ENCODE results near the gene SMDT1.

SMDT1 gene

GRCh38 chr22:42079319-42080251, at the start of gene SMDT1:
Gene SMDT1, plus strand, starts transcription at chr22:42079700. Its CDS starts 69 bp downstream, at chr22:42079769.
- Mint-ChIP-seq H3K27ac (peak within 1 kb of the TSS; percentile 97), H3K27me3 (no peaks in the 10 kb centered on the region), H3K9me3 (ENCODE audit: low read depth) (no peaks in the 10 kb centered on the region), H3K4me1 (ENCODE audit: low read depth) (peaks cover 45% of the 10 kb centered on the region), H3K4me3 (peak within 1 kb of the TSS; percentile 99), H3K36me3 (peaks cover 11% of the 10 kb centered on the region)

GRCh38 chr22:42033263-42034181, 46.0 kb upstream of the SMDT1 start:
- Mint-ChIP-seq H3K4me1 (ENCODE audit: low read depth) (peaks cover 3% of the 10 kb centered on the region), H3K36me3 (peaks cover 10% of the 10 kb centered on the region), H3K27ac (no peak overlapping the region), H3K9me3 (ENCODE audit: low read depth) (no peaks in the 10 kb centered on the region), H3K4me3 (no peak overlapping the region), H3K27me3 (no peaks in the 10 kb centered on the region)

GRCh38 chr22:42035256-42035655, 44.2 kb upstream of the SMDT1 start:
- peaks cover 12% of the 10 kb centered on the region for H3K36me3 Mint-ChIP-seq

GRCh38 chr22:42039271-42039670, 40.2 kb upstream of the SMDT1 start:
- Mint-ChIP-seq H3K9me3 (ENCODE audit: low read depth) (peaks cover 12% of the 10 kb centered on the region), H3K36me3 (peaks cover 19% of the 10 kb centered on the region), H3K27ac (no peak overlapping the region), H3K4me1 (ENCODE audit: low read depth) (no peaks in the 10 kb centered on the region), H3K4me3 (no peak overlapping the region), H3K27me3 (no peaks in the 10 kb centered on the region)

More at GRCh38 chr22:42035256-42035655, 44.2 kb upstream of the SMDT1 start:
- no peaks in the 10 kb centered on the region for H3K27me3 Mint-ChIP-seq
- H3K27ac Mint-ChIP-seq: no peak overlapping the region
- no peaks in the 10 kb centered on the region for H3K9me3 Mint-ChIP-seq (ENCODE audit: low read depth)
- H3K4me1 Mint-ChIP-seq (ENCODE audit: low read depth): peaks cover 3% of the 10 kb centered on the region
- H3K4me3 Mint-ChIP-seq: no peak overlapping the region

GRCh38 chr22:42041784-42042183, 37.7 kb upstream of the SMDT1 start:
- Mint-ChIP-seq H3K4me3 (no peak overlapping the region), H3K27ac (no peak overlapping the region), H3K27me3 (no peaks in the 10 kb centered on the region), H3K4me1 (ENCODE audit: low read depth) (no peaks in the 10 kb centered on the region), H3K9me3 (ENCODE audit: low read depth) (peaks cover 12% of the 10 kb centered on the region), H3K36me3 (peaks cover 17% of the 10 kb centered on the region)

- Mint-ChIP-seq H3K27me3 (no peaks in the 10 kb centered on the region), H3K4me1 (ENCODE audit: low read depth) (no peaks in the 10 kb centered on the region), H3K36me3 (peaks cover 2% of the 10 kb centered on the region), H3K27ac (no peak overlapping the region), H3K9me3 (ENCODE audit: low read depth) (no peaks in the 10 kb centered on the region), H3K4me3 (no peak overlapping the region)
Measured at GRCh38 chr22:42050641-42051180, 28.8 kb upstream of the SMDT1 start.

- H3K27ac Mint-ChIP-seq: no peak overlapping the region
- no peaks in the 10 kb centered on the region for H3K27me3 Mint-ChIP-seq
- peaks cover 13% of the 10 kb centered on the region for H3K9me3 Mint-ChIP-seq (ENCODE audit: low read depth)
- peaks cover 8% of the 10 kb centered on the region for H3K36me3 Mint-ChIP-seq
- H3K4me3 Mint-ChIP-seq: no peak overlapping the region
- no peaks in the 10 kb centered on the region for H3K4me1 Mint-ChIP-seq (ENCODE audit: low read depth)
Measured at GRCh38 chr22:42052765-42053164, 26.7 kb upstream of the SMDT1 start.

GRCh38 chr22:42056757-42057511, 22.6 kb upstream of the SMDT1 start:
- Mint-ChIP-seq H3K9me3 (ENCODE audit: low read depth) (peaks cover 13% of the 10 kb centered on the region), H3K4me3 (no peak overlapping the region), H3K36me3 (peaks cover 22% of the 10 kb centered on the region), H3K27me3 (no peaks in the 10 kb centered on the region), H3K27ac (no peak overlapping the region), H3K4me1 (ENCODE audit: low read depth) (no peaks in the 10 kb centered on the region)

- H3K9me3 Mint-ChIP-seq (ENCODE audit: low read depth): peaks cover 13% of the 10 kb centered on the region
- H3K27ac Mint-ChIP-seq: no peak overlapping the region
- peaks cover 22% of the 10 kb centered on the region for H3K36me3 Mint-ChIP-seq
- H3K4me1 Mint-ChIP-seq (ENCODE audit: low read depth): no peaks in the 10 kb centered on the region
- no peaks in the 10 kb centered on the region for H3K27me3 Mint-ChIP-seq
- no peak overlapping the region for H3K4me3 Mint-ChIP-seq
Measured at GRCh38 chr22:42060489-42060888, 19.0 kb upstream of the SMDT1 start.

- Mint-ChIP-seq H3K36me3 (peaks cover 22% of the 10 kb centered on the region), H3K4me3 (no peak overlapping the region), H3K4me1 (ENCODE audit: low read depth) (no peaks in the 10 kb centered on the region), H3K27ac (no peak overlapping the region), H3K9me3 (ENCODE audit: low read depth) (peaks cover 13% of the 10 kb centered on the region), H3K27me3 (no peaks in the 10 kb centered on the region)
Measured at GRCh38 chr22:42061041-42061440, 18.5 kb upstream of the SMDT1 start.

GRCh38 chr22:42062506-42063170, 16.9 kb upstream of the SMDT1 start:
- Mint-ChIP-seq H3K27me3 (no peaks in the 10 kb centered on the region), H3K27ac (no peak overlapping the region), H3K4me3 (no peak overlapping the region), H3K4me1 (ENCODE audit: low read depth) (no peaks in the 10 kb centered on the region), H3K9me3 (ENCODE audit: low read depth) (no peaks in the 10 kb centered on the region), H3K36me3 (peaks cover 14% of the 10 kb centered on the region)

GRCh38 chr22:42064629-42065028, 14.9 kb upstream of the SMDT1 start:
- no peak overlapping the region for H3K4me3 Mint-ChIP-seq
- H3K36me3 Mint-ChIP-seq: peaks cover 2% of the 10 kb centered on the region
- H3K27ac Mint-ChIP-seq: no peak overlapping the region
- H3K9me3 Mint-ChIP-seq (ENCODE audit: low read depth): no peaks in the 10 kb centered on the region
- no peaks in the 10 kb centered on the region for H3K27me3 Mint-ChIP-seq
- H3K4me1 Mint-ChIP-seq (ENCODE audit: low read depth): peaks cover under 1% of the 10 kb centered on the region

GRCh38 chr22:42065438-42066125, 13.9 kb upstream of the SMDT1 start:
- no peaks in the 10 kb centered on the region for H3K9me3 Mint-ChIP-seq (ENCODE audit: low read depth)
- H3K4me1 Mint-ChIP-seq (ENCODE audit: low read depth): peaks cover 8% of the 10 kb centered on the region
- no peaks in the 10 kb centered on the region for H3K27me3 Mint-ChIP-seq
- H3K36me3 Mint-ChIP-seq: peaks cover 2% of the 10 kb centered on the region
- H3K27ac Mint-ChIP-seq: no peak overlapping the region
- no peak overlapping the region for H3K4me3 Mint-ChIP-seq
